Measurements from ENCODE around the gene PBLD.

DNA sequence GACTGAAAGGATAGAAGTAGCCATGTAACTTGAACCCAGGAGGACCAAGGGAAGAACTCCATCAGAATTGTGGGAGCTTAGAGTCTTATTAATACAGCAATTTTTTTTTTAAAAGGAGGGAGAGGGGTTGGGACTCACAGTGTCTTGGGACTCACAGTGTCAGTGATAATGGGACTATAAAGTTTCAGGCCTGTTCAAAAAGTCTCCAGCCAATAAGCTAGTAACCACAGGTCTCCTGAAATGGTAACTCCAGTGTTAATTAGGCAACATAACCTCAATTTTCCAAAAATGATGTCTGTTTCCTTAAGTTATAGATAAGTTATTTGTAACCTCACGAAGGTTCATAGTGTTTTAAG lies 3.2 kb downstream of the PBLD start:
- TF ChIP-seq, protein P1, sequence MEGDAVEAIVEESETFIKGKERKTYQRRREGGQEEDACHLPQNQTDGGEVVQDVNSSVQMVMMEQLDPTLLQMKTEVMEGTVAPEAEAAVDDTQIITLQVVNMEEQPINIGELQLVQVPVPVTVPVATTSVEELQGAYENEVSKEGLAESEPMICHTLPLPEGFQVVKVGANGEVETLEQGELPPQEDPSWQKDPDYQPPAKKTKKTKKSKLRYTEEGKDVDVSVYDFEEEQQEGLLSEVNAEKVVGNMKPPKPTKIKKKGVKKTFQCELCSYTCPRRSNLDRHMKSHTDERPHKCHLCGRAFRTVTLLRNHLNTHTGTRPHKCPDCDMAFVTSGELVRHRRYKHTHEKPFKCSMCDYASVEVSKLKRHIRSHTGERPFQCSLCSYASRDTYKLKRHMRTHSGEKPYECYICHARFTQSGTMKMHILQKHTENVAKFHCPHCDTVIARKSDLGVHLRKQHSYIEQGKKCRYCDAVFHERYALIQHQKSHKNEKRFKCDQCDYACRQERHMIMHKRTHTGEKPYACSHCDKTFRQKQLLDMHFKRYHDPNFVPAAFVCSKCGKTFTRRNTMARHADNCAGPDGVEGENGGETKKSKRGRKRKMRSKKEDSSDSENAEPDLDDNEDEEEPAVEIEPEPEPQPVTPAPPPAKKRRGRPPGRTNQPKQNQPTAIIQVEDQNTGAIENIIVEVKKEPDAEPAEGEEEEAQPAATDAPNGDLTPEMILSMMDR (IDR thresholded peaks at IDR 0.05) = no peak
- TF ChIP-seq POLR2A (IDR thresholded peaks at IDR 0.05) = no peak
